Panc1 (cell line): ENCODE results near the gene PTGR3. TPM values are rescaled to one million over a fixed set of nuclear protein-coding genes. Genes with fewer than 3 reads are reported as not detected.

Source experiments
- ATAC-seq: fragments of 200-7000 bp; cut with Tn5 transposase; 2 replicates; pipeline ENCODE4 v1.9.1; 2020; ENCODE audit warnings: mild to moderate bottlenecking, moderate library complexity
- BruUV-seq: library from RNA; stranded (reverse); fragments of 400-500 nt; replicated peaks from 2 replicates; lab custom pipeline; 2021; lab: Mats Ljungman, UMichigan
- CTCF ChIA-PET: fragments of 300-600 bp; sonication (Branson Sonifier 250); formaldehyde crosslinking; loops from one replicate; lab custom pipeline; 2022; ENCODE audit warnings: antibody characterized with exemption; lab: Charles Lee
- POLR2A ChIA-PET: fragments of 300-600 bp; sonication (Branson Sonifier 250); formaldehyde crosslinking; loops from one replicate; lab custom pipeline; 2022; ENCODE audit warnings: antibody characterized with exemption; lab: Charles Lee
- DNase-seq: peaks from one replicate; pipeline ENCODE4 v3.0.0-alpha.2; 2010; ENCODE audit warnings: low read depth, low spot score
- H3K27ac ChIP-seq: 2 replicates; pipeline ENCODE4 v1.5.1; 2011; ENCODE audit warnings: mild to moderate bottlenecking, low read length, inconsistent platforms
- H3K27me3 ChIP-seq: fragments of 200-500 bp; sonication (Bioruptor generic); 2 replicates; pipeline ENCODE4 v1.6.0; 2014; ENCODE audit warnings: low read length, inconsistent platforms; ENCODE audit not compliant: control insufficient read depth, insufficient read depth
- H3K36me3 ChIP-seq: fragments of 200-500 bp; sonication (Bioruptor generic); 2 replicates; pipeline ENCODE4 v1.5.1; 2014; ENCODE audit warnings: inconsistent platforms, mild to moderate bottlenecking, low read length, moderate library complexity; ENCODE audit not compliant: control insufficient read depth, insufficient read depth
- H3K4me1 ChIP-seq: 2 replicates; pipeline ENCODE4 v1.5.1; 2011; ENCODE audit warnings: inconsistent platforms, mild to moderate bottlenecking, low read length, moderate library complexity; ENCODE audit not compliant: control insufficient read depth, insufficient read depth
- H3K4me3 ChIP-seq, 2 experiments: 2 replicates each; pipeline ENCODE4 v1.5.1; 2011 to 2012; ENCODE audit warnings: low read depth in 2 of 2, low read length in 2 of 2, mild to moderate bottlenecking in 2 of 2, inconsistent platforms in 1 of 2, moderate library complexity in 1 of 2
- H3K9me3 ChIP-seq: fragments of 200-500 bp; sonication (Bioruptor generic); 2 replicates; pipeline ENCODE4 v1.5.1; 2014; ENCODE audit warnings: low read depth, mild to moderate bottlenecking, inconsistent platforms, low read length, moderate library complexity; ENCODE audit not compliant: control insufficient read depth, insufficient read depth
- CTCF ChIP-seq: fragments of 450-650 bp; IDR thresholded peaks from 2 replicates; pipeline ENCODE4 v1.5.1; 2017; ENCODE audit warnings: mild to moderate bottlenecking
- POLR2AphosphoS5 ChIP-seq: IDR thresholded peaks from 2 replicates; pipeline ENCODE4 v1.6.1; 2012; ENCODE audit warnings: mild to moderate bottlenecking, low read depth, low read length, moderate library complexity
- REST ChIP-seq, 2 experiments: IDR thresholded peaks; 2 replicates each; pipeline ENCODE4 v1.6.1; 2011 to 2012; ENCODE audit warnings: low read depth in 2 of 2, control low read depth in 1 of 2, low read length in 1 of 2, mild to moderate bottlenecking in 1 of 2, moderate library complexity in 1 of 2; ENCODE audit not compliant: insufficient read depth in 1 of 2
- SIN3A ChIP-seq: IDR thresholded peaks from 2 replicates; pipeline ENCODE4 v1.6.1; 2012; ENCODE audit warnings: low read depth, mild to moderate bottlenecking, low read length, moderate library complexity, borderline replicate concordance; ENCODE audit not compliant: insufficient read depth
- TCF7L2 ChIP-seq: IDR thresholded peaks from 2 replicates; pipeline ENCODE4 v1.6.1; 2011; ENCODE audit warnings: mild to moderate bottlenecking, low read depth, low read length, inconsistent platforms
- in situ Hi-C: cut with HindIII; loops from 2 replicates; pipeline ENCODE4 v1.10.0; 2016; ENCODE audit warnings: low sequenced_read_pairs, low pct_unique_long_range_greater_than_20kb
- intact Hi-C: fragments of 100-400 bp; cut with micrococcal nuclease; formaldehyde crosslinking; loops from one replicate; pipeline ENCODE4 v1.10.0; 2022; ENCODE audit not compliant: unreplicated experiment
- total RNA-seq: library from RNA; stranded (reverse); gene quantifications from one replicate; pipeline ENCODE4 v1.2.1, GENCODE V29; 2021; ENCODE audit not compliant: unreplicated experiment

Gene PTGR3
- total RNA-seq, 1 experiment from 2014 or later, result 45.0 TPM

- ChIA-PET POLR2A (no interaction called here), CTCF (interaction anchor here (0.7 kb wide), 1 partner anchor 1051 kb away, joined by 3 read pairs; no protein-coding TSS in a partner anchor)
- no peaks in the 10 kb centered on the region for H3K9me3 ChIP-seq
- BruUV-seq, result no TSS peak
- no peaks in the 10 kb centered on the region for H3K27me3 ChIP-seq
- TF ChIP-seq SIN3A, result no peak
- TF ChIP-seq TCF7L2, result no peak
- no peak for TF ChIP-seq POLR2AphosphoS5
- no peak for TF ChIP-seq CTCF
- no peak for TF ChIP-seq REST (IDR thresholded peaks at IDR 0.05; ENCODE audit: insufficient read depth in 1 of 2, low read depth in 2 of 2, low read length in 1 of 2)
- intact Hi-C loops (no loop called here), in situ Hi-C loops (no loop called here)
- no peak overlapping the region for H3K27ac ChIP-seq
- DNase-seq (no peak), ATAC-seq (no peak)
- H3K4me3 ChIP-seq, result no peak overlapping the region
- H3K36me3 ChIP-seq, result no peaks in the 10 kb centered on the region
- H3K4me1 ChIP-seq, result no peaks in the 10 kb centered on the region; the same call in 1 of the 2 replicates
Observed at GRCh38 chr18:75256376-75256775, 47.4 kb upstream of the PTGR3 start.

- no peak for DNase-seq
- Histone ChIP-seq H3K4me1 (no peaks in the 10 kb centered on the region; the same call in 1 of the 2 replicates), H3K27me3 (no peaks in the 10 kb centered on the region), H3K36me3 (no peaks in the 10 kb centered on the region), H3K4me3 (no peak overlapping the region), H3K9me3 (no peaks in the 10 kb centered on the region), H3K27ac (no peak overlapping the region)
- intact Hi-C loops (no loop called here), in situ Hi-C loops (no loop called here)
- BruUV-seq, result no TSS peak
- ATAC-seq, result no peak
- CTCF ChIA-PET, result interaction anchor here (0.6 kb wide), 2 partner anchors 21 to 643 kb away, joined by 3 to 13 read pairs; no protein-coding TSS in a partner anchor
- no peak for TF ChIP-seq REST (IDR thresholded peaks at IDR 0.05; ENCODE audit: insufficient read depth in 1 of 2, low read depth in 2 of 2, low read length in 1 of 2)
- TF ChIP-seq SIN3A, result no peak
- TF ChIP-seq TCF7L2, result no peak
- TF ChIP-seq POLR2AphosphoS5, result no peak
- TF ChIP-seq CTCF, result no peak; the same call in 1 of the 2 replicates
- POLR2A ChIA-PET, result no interaction called here
Observed at GRCh38 chr18:75255094-75255493, 46.2 kb upstream of the PTGR3 start.
